CD1c-positive myeloid dendritic cell (primary cell): ENCODE results near the gene B4GALNT1.
A peak's percentile ranks its signal among the peaks of the same experiment; 100 is the strongest.

Source experiments
- DNase-seq: peaks from one replicate; pipeline ENCODE4 v3.0.0-alpha.2; 2016; ENCODE audit errors: extremely low spot score

B4GALNT1 gene

GRCh38 chr12:57586128-57586527 is 46.9 kb downstream of the B4GALNT1 start:
- DNase-seq: no peak

- no peak for DNase-seq
These were observed 47.8 kb downstream of the B4GALNT1 start for GRCh38 chr12:57585156-57585555.

GRCh38 chr12:57584690-57585089 is 48.3 kb downstream of the B4GALNT1 start:
- peak; percentile 71 for DNase-seq

GRCh38 chr12:57584050-57584449 is 49.0 kb downstream of the B4GALNT1 start:
- DNase-seq: no peak

GRCh38 chr12:57583008-57583831 is 49.8 kb downstream of the B4GALNT1 start:
- DNase-seq: peak; percentile 86

GRCh38 chr12:57582440-57582839 is 50.6 kb downstream of the B4GALNT1 start:
- DNase-seq: no peak

- no peak for DNase-seq
These were observed 51.2 kb downstream of the B4GALNT1 start for GRCh38 chr12:57581802-57582201.

GRCh38 chr12:57580466-57580795 is 52.6 kb downstream of the B4GALNT1 start:
- no peak for DNase-seq

- DNase-seq: no peak
These were observed 53.1 kb downstream of the B4GALNT1 start for GRCh38 chr12:57579677-57580465.

GRCh38 chr12:57579011-57579410 is 54.0 kb downstream of the B4GALNT1 start:
- DNase-seq: no peak

GRCh38 chr12:57577981-57578758 is 54.8 kb downstream of the B4GALNT1 start:
- no peak for DNase-seq

- no peak for DNase-seq
These were observed 56.3 kb downstream of the B4GALNT1 start for GRCh38 chr12:57576613-57577160.
